K562 (cell line): Measurements from ENCODE around the gene AMBRA1. TPM values are rescaled to one million over a fixed set of nuclear protein-coding genes. Genes with fewer than 3 reads are reported as not detected.
A peak's percentile ranks its signal among the peaks of the same experiment; 100 is the strongest.

Experiments used
- ATAC-seq: fragments of 200-7000 bp; cut with Tn5 transposase; 3 replicates; pipeline ENCODE4 v1.9.1; 2020; ENCODE audit warnings: moderate library complexity
- BruUV-seq: library from RNA; stranded (reverse); fragments of 400-500 nt; replicated peaks from 2 replicates; lab custom pipeline; 2021; lab: Mats Ljungman, UMichigan
- CTCF ChIA-PET: fragments of 300-600 bp; formaldehyde crosslinking; extraction: SDS; loops from one replicate; lab custom pipeline; 2021; ENCODE audit warnings: low intra/inter-chr PET ratio; lab: Yijun Ruan, JAX
- POLR2A ChIA-PET: fragments of 300-600, 350-650 bp; sonication (Branson Sonifier 250); formaldehyde crosslinking; extraction: SDS; loops from one replicate; lab custom pipeline; 2021; ENCODE audit warnings: antibody characterized with exemption, inconsistent platforms; lab: Yijun Ruan, JAX
- DNase-seq, 4 experiments: peaks; one replicate each; pipeline versions ENCODE4 v3.0.0 to v3.0.0-alpha.2; 2011 to 2018; ENCODE audit warnings: low spot score in 3 of 4, mixed read lengths in 3 of 4; ENCODE audit errors: extremely low read depth in 1 of 4
- FAIRE-seq: peaks from 2 replicates; lab custom pipeline; 2011; peaks lifted over from hg19 to GRCh38; lab: Jason Lieb, UNC
- H2AFZ ChIP-seq: 2 replicates; pipeline ENCODE4 v1.6.0; 2011; ENCODE audit warnings: low read depth, low read length, control low read depth, inconsistent platforms
- H3K27ac ChIP-seq: fragments of 200-600 bp; 3 replicates; pipeline ENCODE4 v1.8.0; 2011; ENCODE audit warnings: low read depth, mild to moderate bottlenecking, control low read depth, inconsistent platforms, low read length, moderate library complexity, mixed read lengths; ENCODE audit errors: extremely low read depth
- H3K27me3 ChIP-seq, 2 experiments: fragments of 300-600 bp in 1 of 2; 2 replicates in 1 of 2; 3 replicates in 1 of 2; pipeline versions ENCODE4 v1.6.0 to v1.8.0; 2011; ENCODE audit warnings: inconsistent platforms in 2 of 2, low read length in 2 of 2, mild to moderate bottlenecking in 1 of 2, mixed read lengths in 1 of 2, moderate library complexity in 1 of 2; ENCODE audit not compliant: control insufficient read depth in 2 of 2, insufficient read depth in 2 of 2
- H3K36me3 ChIP-seq: fragments of 300-600 bp; 3 replicates; pipeline ENCODE4 v1.8.0; 2011; ENCODE audit warnings: mild to moderate bottlenecking, low read length, inconsistent platforms; ENCODE audit not compliant: control insufficient read depth, insufficient read depth
- H3K4me1 ChIP-seq, 2 experiments: fragments of 200-600 bp in 1 of 2; replicated peaks in 1 of 2; 2 replicates in 1 of 2; 3 replicates in 1 of 2; pipeline versions ENCODE4 v1.5.1 to v1.8.0; 2011; ENCODE audit warnings: inconsistent platforms in 2 of 2, low read length in 2 of 2, mild to moderate bottlenecking in 1 of 2, mixed read lengths in 1 of 2, moderate library complexity in 1 of 2; ENCODE audit not compliant: control insufficient read depth in 2 of 2, insufficient read depth in 2 of 2
- H3K4me2 ChIP-seq: 2 replicates; pipeline ENCODE4 v1.6.1; 2011; ENCODE audit warnings: low read length, control low read depth, inconsistent platforms, mixed read lengths; ENCODE audit not compliant: insufficient read depth
- H3K4me3 ChIP-seq: fragments of 200-600 bp; sonication (generic), shearing (Covaris generic); 2 replicates; pipeline ENCODE4 v1.5.1; 2016; ENCODE audit warnings: control low read depth, inconsistent platforms
- H3K79me2 ChIP-seq: fragments of 200-600 bp; 3 replicates; pipeline ENCODE4 v1.8.0; 2011; ENCODE audit warnings: low read length, inconsistent platforms; ENCODE audit not compliant: control insufficient read depth, insufficient read depth
- H3K9ac ChIP-seq, 2 experiments: 2 replicates each; pipeline versions ENCODE4 v1.6.0 to v1.6.1; 2011; ENCODE audit warnings: low read depth in 2 of 2, low read length in 2 of 2, control low read depth in 1 of 2, inconsistent platforms in 1 of 2, mild to moderate bottlenecking in 1 of 2, mixed read lengths in 1 of 2; ENCODE audit not compliant: insufficient read depth in 1 of 2
- H3K9me1 ChIP-seq: one replicate; pipeline ENCODE4 v1.6.0; 2011; ENCODE audit warnings: inconsistent platforms, mild to moderate bottlenecking, low read length, moderate library complexity; ENCODE audit not compliant: control insufficient read depth, insufficient read depth
- H3K9me3 ChIP-seq: replicated peaks from 2 replicates; pipeline ENCODE4 v1.5.1; 2011; ENCODE audit warnings: low read depth, low read length, inconsistent platforms; ENCODE audit not compliant: control insufficient read depth, insufficient read depth
- H4K20me1 ChIP-seq: replicated peaks from 2 replicates; pipeline ENCODE4 v1.6.1; 2011; ENCODE audit warnings: low read length, inconsistent platforms, mixed read lengths; ENCODE audit not compliant: control insufficient read depth, insufficient read depth
- DACH1 ChIP-seq: fragments of 450-650 bp; IDR thresholded peaks from 2 replicates; pipeline ENCODE4 v1.6.1; 2018; ENCODE audit not compliant: partially characterized antibody
- SFPQ ChIP-seq: fragments of 200-400 bp; formaldehyde crosslinking; IDR thresholded peaks from 2 replicates; pipeline ENCODE4 v1.6.1; 2017; ENCODE audit warnings: mild to moderate bottlenecking, low read depth, low read length, moderate library complexity
- whole genome bisulfite sequencing: fragments of 100-300 bp; shearing (Covaris generic); methylation state at CpG from one replicate; pipeline ENCODE4 v1.1.6; 2016; ENCODE audit warnings: low coverage, mixed read lengths; ENCODE audit not compliant: insufficient coverage; ENCODE audit errors: missing lambda C conversion rate; 5-methylcytosine and 5-hydroxymethylcytosine counted together
- in situ Hi-C: fragments of 300-500 bp; cut with MboI; formaldehyde crosslinking; loops from 4 replicates; pipeline ENCODE4 v1.15.0; 2018; ENCODE audit warnings: inconsistent platforms, mixed read lengths
- intact Hi-C: fragments of 100-400 bp; cut with micrococcal nuclease; formaldehyde crosslinking; loops from 2 replicates; pipeline ENCODE4 v1.14.2; 2022
- polyA plus RNA-seq, 8 experiments: library from polyadenylated mRNA; depleted of rRNA in 4 of 8; stranded (reverse) in 5 of 8; unstranded in 3 of 8; fragments of >200 nt; fragmentation: Nextera tagmentation in 2 of 8; fragmentation: Illumina TruSeq in 1 of 8; extraction: Ambion mirVana in 2 of 8; extraction: Trizol in 1 of 8; gene quantifications; 2 replicates each; pipeline versions ENCODE4 v1.2.1 to v1.2.3, GENCODE V29; 2011 to 2014; ENCODE audit warnings: inconsistent platforms in 1 of 8, missing spikeins in 1 of 8
- total RNA-seq, 7 experiments: library from RNA; depleted of rRNA in 6 of 7; stranded (reverse); fragments of >200 nt in 6 of 7; fragmentation: Illumina TruSeq in 2 of 7; extraction: Trizol in 2 of 7; gene quantifications; 2 replicates each; pipeline versions ENCODE4 v1.2.1 to v1.2.3, GENCODE V29; 2011 to 2021; ENCODE audit warnings: low replicate concordance in 1 of 7

Gene AMBRA1
- total and polyA plus RNA-seq, 9 of the 15 experiments (the other 6 are each of a cell fraction or from before 2014, with no cell fraction given) = 0.15 to 24.5 (median 13.0) TPM

GRCh38 chr11:46447544-46447943 lies 146.3 kb downstream of the AMBRA1 start:
- Histone ChIP-seq H3K27ac (no peak overlapping the region), H2AFZ (no peak overlapping the region), H3K79me2 (no peaks in the 10 kb centered on the region; the same call in 2 of the 3 replicates), H3K9me3 (no peaks in the 10 kb centered on the region), H3K9me1 (no peaks in the 10 kb centered on the region), H3K4me3 (no peak overlapping the region), H4K20me1 (no peaks in the 10 kb centered on the region; the same call in 1 of the 2 replicates), H3K9ac (no peak overlapping the region), H3K27me3 (no peaks in the 10 kb centered on the region), H3K4me1 (peaks cover 5 to 15% of the 10 kb centered on the region in 2 experiments; a peak in 3 of 5 replicates), H3K4me2 (no peak overlapping the region), H3K36me3 (peaks cover 10% of the 10 kb centered on the region; the same call in 1 of the 3 replicates)
- TF ChIP-seq SFPQ (no peak), DACH1 (peak; percentile 92)
- BruUV-seq = no TSS peak
- DNase-seq = no peak
- 97% methylated on average over 2 of the region's 2 CpGs for WGBS
- POLR2A ChIA-PET = interaction anchor here (2.9 kb wide), 1 partner anchor 11 kb away, joined by 13 read pairs; no protein-coding TSS in a partner anchor
- CTCF ChIA-PET = no interaction called here
- ATAC-seq = no peak
- in situ Hi-C loops (no loop called here), intact Hi-C loops (no loop called here)
- FAIRE-seq = no peak
